ENCODE results near the gene SLF1.

- TF ChIP-seq CTCF (IDR thresholded peaks at IDR 0.05), result no peak
- no peak for TF ChIP-seq POLR2A (IDR thresholded peaks at IDR 0.05; ENCODE audit: low read depth)
- TF ChIP-seq POLR2AphosphoS5 (IDR thresholded peaks at IDR 0.05), result no peak
Measured at GRCh38 chr5:94627191-94627590, 8.7 kb downstream of the SLF1 start.

All from esophagus muscularis mucosa (tissue), 3 donors.